PC-3 (cell line): ENCODE data around the gene PDCL3. TPM values are rescaled to one million over a fixed set of nuclear protein-coding genes. Genes with fewer than 3 reads are reported as not detected.

Source experiments
- ATAC-seq: fragments of 200-7000 bp; cut with Tn5 transposase; 2 replicates; pipeline ENCODE4 v1.9.1; 2020; ENCODE audit warnings: mild to moderate bottlenecking, moderate library complexity
- BruUV-seq: library from RNA; stranded (reverse); fragments of 400-500 nt; replicated peaks from 2 replicates; lab custom pipeline; 2021; lab: Mats Ljungman, UMichigan
- CTCF ChIA-PET: fragments of 300-600 bp; sonication (Branson Sonifier 250); formaldehyde crosslinking; loops from one replicate; lab custom pipeline; 2022; ENCODE audit warnings: antibody characterized with exemption; lab: Charles Lee
- POLR2A ChIA-PET: fragments of 300-600 bp; sonication (Branson Sonifier 250); formaldehyde crosslinking; loops from one replicate; lab custom pipeline; 2022; ENCODE audit warnings: antibody characterized with exemption; ENCODE audit not compliant: unreplicated experiment; lab: Charles Lee
- DNase-seq: peaks from one replicate; pipeline ENCODE4 v3.0.0-alpha.2; 2015
- H2AFZ ChIP-seq: fragments of 300-600 bp; sonication (generic); 2 replicates; pipeline ENCODE4 v1.6.0; 2016; ENCODE audit warnings: antibody characterized with exemption, low read length
- H3F3A ChIP-seq: fragments of 300-600 bp; sonication (generic); one replicate; pipeline ENCODE4 v1.6.0; 2017; ENCODE audit warnings: antibody characterized with exemption, low read length, control low read depth, mild to moderate bottlenecking; ENCODE audit not compliant: unreplicated experiment
- H3K27ac ChIP-seq: fragments of 300-600 bp; sonication (generic); 2 replicates; pipeline ENCODE4 v1.5.1; 2016; ENCODE audit warnings: mild to moderate bottlenecking, low read length
- H3K27me3 ChIP-seq: fragments of 300-600 bp; sonication (generic); 2 replicates; pipeline ENCODE4 v1.6.1; 2016; ENCODE audit warnings: low read length, mixed read lengths
- H3K36me3 ChIP-seq: fragments of 300-600 bp; sonication (generic); 2 replicates; pipeline ENCODE4 v1.6.1; 2016; ENCODE audit warnings: low read depth, mixed run types, low read length, mixed read lengths
- H3K4me1 ChIP-seq: fragments of 300-600 bp; sonication (generic); 2 replicates; pipeline ENCODE4 v1.5.1; 2016; ENCODE audit warnings: low read length; ENCODE audit not compliant: insufficient read depth
- H3K4me2 ChIP-seq: fragments of 300-600 bp; sonication (generic); 2 replicates; pipeline ENCODE4 v1.6.0; 2016; ENCODE audit warnings: low read length
- H3K4me3 ChIP-seq: fragments of 300-600 bp; sonication (generic); 2 replicates; pipeline ENCODE4 v1.5.1; 2016; ENCODE audit warnings: mild to moderate bottlenecking, low read length, mixed read lengths
- H3K79me2 ChIP-seq: fragments of 300-600 bp; sonication (generic); 2 replicates; pipeline ENCODE4 v1.6.1; 2017; ENCODE audit warnings: low read length, mixed read lengths
- H3K9ac ChIP-seq: fragments of 300-600 bp; sonication (generic); 2 replicates; pipeline ENCODE4 v1.6.0; 2016; ENCODE audit warnings: mild to moderate bottlenecking, low read length
- H3K9me2 ChIP-seq: fragments of 300-600 bp; sonication (generic); replicated peaks from 2 replicates; pipeline ENCODE4 v1.6.1; 2016; ENCODE audit warnings: mixed run types, low read length, mixed read lengths
- H3K9me3 ChIP-seq: fragments of 300-600 bp; sonication (generic); 2 replicates; pipeline ENCODE4 v1.6.1; 2016; ENCODE audit warnings: low read length, mixed read lengths
- H4K20me1 ChIP-seq: fragments of 300-600 bp; sonication (generic); 2 replicates; pipeline ENCODE4 v1.6.1; 2016; ENCODE audit warnings: low read length, mixed read lengths
- EZH2 ChIP-seq: fragments of 300-600 bp; sonication (generic); IDR thresholded peaks from one replicate; pipeline ENCODE4 v1.6.1; 2017; ENCODE audit warnings: antibody characterized with exemption, mild to moderate bottlenecking, low read length; ENCODE audit not compliant: unreplicated experiment
- EZH2phosphoT487 ChIP-seq: fragments of 300-600 bp; sonication (generic); IDR thresholded peaks from 2 replicates; pipeline ENCODE4 v1.6.1; 2018; ENCODE audit warnings: mild to moderate bottlenecking, antibody characterized with exemption, low read length, borderline replicate concordance
- intact Hi-C: fragments of 100-400 bp; cut with micrococcal nuclease; formaldehyde crosslinking; loops from 2 replicates; pipeline ENCODE4 v1.9.0; 2023
- total RNA-seq: library from RNA; depleted of rRNA; stranded (reverse); fragments of >200 nt; gene quantifications from 2 replicates; pipeline ENCODE4 v1.2.3, GENCODE V29; 2014; rRNA removed
- TF ChIP-seq, protein P1 (sequence below): fragments of 300-600 bp; sonication (generic); conservative IDR thresholded peaks from 2 replicates; pipeline ENCODE4 v1.5.1; 2017; ENCODE audit warnings: antibody characterized with exemption, low read depth, mild to moderate bottlenecking, low read length

PDCL3 gene
- total RNA-seq, 1 experiment from 2014 or later, result 27.2 TPM

DNA sequence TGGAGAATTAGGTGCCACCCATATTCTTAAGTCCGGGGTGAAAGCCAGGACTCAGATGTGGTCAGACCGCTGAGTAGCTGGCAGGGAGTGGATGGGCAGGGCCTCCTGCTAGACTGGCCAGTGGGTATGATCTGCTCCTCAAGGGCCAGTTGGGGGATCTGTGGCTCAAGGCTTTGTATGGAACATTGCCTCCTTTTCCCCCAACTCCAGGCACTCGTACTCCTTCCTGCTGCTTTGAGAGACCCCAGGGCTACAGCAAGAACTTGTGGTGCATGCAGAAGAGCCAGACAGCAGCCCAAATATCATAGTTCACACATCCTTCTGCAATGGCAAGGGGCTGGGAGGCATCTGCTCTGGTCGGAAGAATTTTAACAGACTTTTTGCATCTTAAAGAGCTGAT is 61.7 kb downstream of the PDCL3 start:
- Histone ChIP-seq H3K4me1 (no peaks in the 10 kb centered on the region), H3K4me2 (no peak overlapping the region), H3K27me3 (no peaks in the 10 kb centered on the region), H3K9me3 (no peaks in the 10 kb centered on the region), H3K79me2 (no peaks in the 10 kb centered on the region), H3F3A (no peaks in the 10 kb centered on the region), H3K9ac (no peak overlapping the region), H2AFZ (no peak overlapping the region), H3K4me3 (no peak overlapping the region), H3K27ac (no peak overlapping the region), H3K36me3 (no peaks in the 10 kb centered on the region), H3K9me2 (no peaks in the 10 kb centered on the region), H4K20me1 (no peaks in the 10 kb centered on the region)
- DNase-seq (no peak), ATAC-seq (no peak)
- CTCF ChIA-PET, result no interaction called here
- TF ChIP-seq EZH2phosphoT487 (no peak), EZH2 (no peak)
- TF ChIP-seq, protein P1, sequence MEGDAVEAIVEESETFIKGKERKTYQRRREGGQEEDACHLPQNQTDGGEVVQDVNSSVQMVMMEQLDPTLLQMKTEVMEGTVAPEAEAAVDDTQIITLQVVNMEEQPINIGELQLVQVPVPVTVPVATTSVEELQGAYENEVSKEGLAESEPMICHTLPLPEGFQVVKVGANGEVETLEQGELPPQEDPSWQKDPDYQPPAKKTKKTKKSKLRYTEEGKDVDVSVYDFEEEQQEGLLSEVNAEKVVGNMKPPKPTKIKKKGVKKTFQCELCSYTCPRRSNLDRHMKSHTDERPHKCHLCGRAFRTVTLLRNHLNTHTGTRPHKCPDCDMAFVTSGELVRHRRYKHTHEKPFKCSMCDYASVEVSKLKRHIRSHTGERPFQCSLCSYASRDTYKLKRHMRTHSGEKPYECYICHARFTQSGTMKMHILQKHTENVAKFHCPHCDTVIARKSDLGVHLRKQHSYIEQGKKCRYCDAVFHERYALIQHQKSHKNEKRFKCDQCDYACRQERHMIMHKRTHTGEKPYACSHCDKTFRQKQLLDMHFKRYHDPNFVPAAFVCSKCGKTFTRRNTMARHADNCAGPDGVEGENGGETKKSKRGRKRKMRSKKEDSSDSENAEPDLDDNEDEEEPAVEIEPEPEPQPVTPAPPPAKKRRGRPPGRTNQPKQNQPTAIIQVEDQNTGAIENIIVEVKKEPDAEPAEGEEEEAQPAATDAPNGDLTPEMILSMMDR, result no peak
- intact Hi-C loops, result no loop called here
- BruUV-seq, result no TSS peak
- POLR2A ChIA-PET, result no interaction called here

DNA sequence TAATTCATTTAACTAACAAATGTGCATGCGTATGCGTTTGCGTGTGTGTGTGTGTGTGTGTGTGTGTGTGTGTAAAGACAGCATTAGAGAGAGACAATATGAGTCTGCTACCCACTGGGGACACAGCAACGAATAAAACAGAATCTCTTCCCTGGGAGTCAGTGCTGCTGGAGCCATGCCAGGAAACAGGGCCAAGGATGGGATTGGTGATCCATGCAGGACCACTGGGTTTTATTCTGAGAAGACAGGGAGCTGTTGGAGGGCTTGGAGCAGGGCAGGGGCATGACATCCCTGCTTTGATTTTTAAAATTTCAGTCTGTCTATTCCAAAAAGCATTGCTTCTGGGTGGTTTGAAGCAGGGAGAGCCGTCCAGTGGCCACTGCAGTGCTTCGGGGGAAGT is 62.9 kb downstream of the PDCL3 start:
- no peaks in the 10 kb centered on the region for H4K20me1 ChIP-seq
- no peaks in the 10 kb centered on the region for H3K27me3 ChIP-seq
- H3K4me2 ChIP-seq, result no peak overlapping the region
- H3F3A ChIP-seq, result no peaks in the 10 kb centered on the region
- DNase-seq, result no peak
- H3K9me2 ChIP-seq, result no peaks in the 10 kb centered on the region
- H3K36me3 ChIP-seq, result no peaks in the 10 kb centered on the region
- H2AFZ ChIP-seq, result no peak overlapping the region
- H3K4me3 ChIP-seq, result no peak overlapping the region
- ChIA-PET POLR2A (no interaction called here), CTCF (no interaction called here)
- BruUV-seq, result no TSS peak
- H3K4me1 ChIP-seq, result no peaks in the 10 kb centered on the region
- intact Hi-C loops, result no loop called here
- TF ChIP-seq, protein P1, result no peak
- TF ChIP-seq EZH2phosphoT487, result no peak
- no peak for TF ChIP-seq EZH2
- no peak overlapping the region for H3K27ac ChIP-seq
- no peaks in the 10 kb centered on the region for H3K79me2 ChIP-seq
- no peak overlapping the region for H3K9ac ChIP-seq
- no peaks in the 10 kb centered on the region for H3K9me3 ChIP-seq
- no peak for ATAC-seq

Other genes starting within 250 kb of the PDCL3 start
- 1.1 and 1.3 TPM in 2 replicates for gene LONRF2, start 240.5 kb upstream of the PDCL3 start, total RNA-seq
- gene CHST10, start 145.3 kb upstream of the PDCL3 start, total RNA-seq, result 13.4 and 17.8 TPM in 2 replicates
- not detected in 2 replicates for gene NMS, start 92.5 kb upstream of the PDCL3 start, total RNA-seq